Measurements from ENCODE around the gene GJD4. TPM values are rescaled to one million over a fixed set of nuclear protein-coding genes. Genes with fewer than 3 reads are reported as not detected.

GJD4 gene
- total RNA-seq, 2 donors from 2014 or later: not detected

DNA sequence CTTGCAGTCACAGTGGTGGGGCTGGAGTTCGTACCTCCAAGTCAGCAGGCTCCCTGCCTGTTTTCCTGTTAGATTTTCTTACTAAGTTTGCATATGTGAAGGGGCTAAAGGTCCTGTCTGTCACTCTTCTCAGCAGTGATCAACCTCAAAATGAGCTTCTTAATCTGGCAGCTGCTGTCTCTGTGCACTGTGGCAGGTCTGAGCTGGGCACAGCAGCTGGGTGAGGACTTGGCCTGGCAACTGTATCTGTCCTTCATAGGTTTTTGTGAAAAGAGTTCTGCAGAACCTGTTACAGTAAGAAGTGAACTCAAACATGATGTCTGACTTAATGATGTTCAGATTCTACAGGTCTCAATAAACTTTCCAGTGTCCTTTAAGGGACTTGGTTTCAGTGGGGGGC, 31.3 kb upstream of the GJD4 start:
- no peak overlapping the region for H3K27ac ChIP-seq
- H3K27me3 ChIP-seq: no peaks in the 10 kb centered on the region
- H3K36me3 ChIP-seq: peaks cover 10% of the 10 kb centered on the region
- DNase-seq: no peak
- no peak overlapping the region for H3K4me3 ChIP-seq
- intact Hi-C loops (cut with DNase I): no loop called here
- TF ChIP-seq, protein P1, sequence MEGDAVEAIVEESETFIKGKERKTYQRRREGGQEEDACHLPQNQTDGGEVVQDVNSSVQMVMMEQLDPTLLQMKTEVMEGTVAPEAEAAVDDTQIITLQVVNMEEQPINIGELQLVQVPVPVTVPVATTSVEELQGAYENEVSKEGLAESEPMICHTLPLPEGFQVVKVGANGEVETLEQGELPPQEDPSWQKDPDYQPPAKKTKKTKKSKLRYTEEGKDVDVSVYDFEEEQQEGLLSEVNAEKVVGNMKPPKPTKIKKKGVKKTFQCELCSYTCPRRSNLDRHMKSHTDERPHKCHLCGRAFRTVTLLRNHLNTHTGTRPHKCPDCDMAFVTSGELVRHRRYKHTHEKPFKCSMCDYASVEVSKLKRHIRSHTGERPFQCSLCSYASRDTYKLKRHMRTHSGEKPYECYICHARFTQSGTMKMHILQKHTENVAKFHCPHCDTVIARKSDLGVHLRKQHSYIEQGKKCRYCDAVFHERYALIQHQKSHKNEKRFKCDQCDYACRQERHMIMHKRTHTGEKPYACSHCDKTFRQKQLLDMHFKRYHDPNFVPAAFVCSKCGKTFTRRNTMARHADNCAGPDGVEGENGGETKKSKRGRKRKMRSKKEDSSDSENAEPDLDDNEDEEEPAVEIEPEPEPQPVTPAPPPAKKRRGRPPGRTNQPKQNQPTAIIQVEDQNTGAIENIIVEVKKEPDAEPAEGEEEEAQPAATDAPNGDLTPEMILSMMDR (IDR thresholded peaks at IDR 0.05): no peak
- H3K9me3 ChIP-seq: no peaks in the 10 kb centered on the region
- no peaks in the 10 kb centered on the region for H3K4me1 ChIP-seq
- no peak overlapping the region for H3K9ac ChIP-seq (ENCODE audit: low read depth in 2 of 2, low read length in 2 of 2)

DNA sequence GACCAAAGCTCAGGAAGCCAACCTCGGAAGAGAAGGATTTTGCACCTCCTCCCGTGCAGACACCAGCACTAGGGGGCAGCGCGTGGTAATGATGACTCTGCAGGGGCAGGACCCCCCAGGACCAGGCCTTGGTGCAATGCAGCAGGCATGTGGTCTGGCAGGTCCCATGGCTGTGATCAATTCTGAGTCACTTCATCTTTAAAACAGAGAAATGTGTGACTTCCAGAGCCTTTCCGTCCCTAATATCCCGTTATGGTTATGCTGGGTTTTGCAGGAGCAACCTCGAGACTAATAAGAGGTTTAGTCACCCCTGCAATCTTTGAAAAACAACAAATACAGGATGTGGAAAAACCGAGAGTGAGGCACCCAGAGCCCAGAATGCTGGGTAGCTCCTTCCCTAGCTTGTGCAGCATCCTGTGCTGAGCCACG, 30.2 kb upstream of the GJD4 start:
- no peak overlapping the region for H3K9ac ChIP-seq (ENCODE audit: low read depth in 2 of 2, low read length in 2 of 2)
- intact Hi-C loops (cut with DNase I): no loop called here
- no peaks in the 10 kb centered on the region for H3K27me3 ChIP-seq

DNA sequence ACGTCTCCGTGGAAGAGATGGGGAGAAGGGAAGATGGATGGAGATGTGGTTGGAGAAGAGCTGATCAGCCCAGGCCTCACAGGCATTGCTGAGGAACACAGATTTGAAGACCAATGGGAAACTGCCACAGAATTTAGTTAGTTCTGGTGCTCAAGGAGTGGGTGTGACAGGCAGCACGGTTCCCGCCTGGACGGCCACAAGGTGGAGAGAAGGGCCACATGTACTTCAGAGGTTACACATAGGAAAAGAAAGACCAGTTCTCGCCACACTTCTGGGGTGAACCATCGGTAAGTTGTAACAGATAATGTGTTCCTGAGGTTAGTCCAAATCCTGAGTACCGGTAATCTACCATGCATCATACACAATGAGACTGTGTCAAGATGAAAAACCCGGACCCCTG, 29.5 kb upstream of the GJD4 start:
- TF ChIP-seq, protein P1 (IDR thresholded peaks at IDR 0.05): no peak
- H3K36me3 ChIP-seq: no peaks in the 10 kb centered on the region
- no peaks in the 10 kb centered on the region for H3K27me3 ChIP-seq
- no peaks in the 10 kb centered on the region for H3K4me1 ChIP-seq
- no peak overlapping the region for H3K27ac ChIP-seq
- H3K9me3 ChIP-seq: no peaks in the 10 kb centered on the region
- DNase-seq: no peak
- H3K4me3 ChIP-seq: no peak overlapping the region
- intact Hi-C loops (cut with DNase I): no loop called here
- no peak overlapping the region for H3K9ac ChIP-seq (ENCODE audit: low read depth in 2 of 2, low read length in 2 of 2)

More for the DNA sequence above, 30.2 kb upstream of the GJD4 start:
- Histone ChIP-seq H3K27ac (no peak overlapping the region), H3K36me3 (no peaks in the 10 kb centered on the region), H3K4me3 (no peak overlapping the region), H3K4me1 (no peaks in the 10 kb centered on the region), H3K9me3 (no peaks in the 10 kb centered on the region)
- TF ChIP-seq, protein P1 (IDR thresholded peaks at IDR 0.05): no peak
- no peak for DNase-seq

DNA sequence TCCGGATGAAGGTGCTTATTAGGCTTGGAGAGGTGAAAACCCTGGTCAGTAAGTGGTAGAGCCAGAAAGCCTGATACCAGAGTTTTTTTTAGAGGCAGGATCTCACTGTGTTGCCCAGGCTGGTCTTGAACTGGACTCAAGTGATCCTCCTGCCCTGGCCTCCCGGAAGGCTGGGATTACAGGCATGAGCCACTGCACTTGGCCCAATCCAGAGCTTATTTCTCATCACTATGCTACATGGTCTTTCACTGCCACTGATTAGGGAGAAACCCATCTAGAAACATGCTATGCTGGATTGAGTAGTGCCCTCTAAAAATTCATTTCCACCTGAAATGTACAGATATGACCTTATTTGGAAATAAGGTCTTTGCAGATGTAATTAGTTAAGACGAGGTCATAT, 28.4 kb upstream of the GJD4 start:
- Histone ChIP-seq H3K36me3 (no peaks in the 10 kb centered on the region), H3K9me3 (no peaks in the 10 kb centered on the region), H3K27ac (no peak overlapping the region), H3K4me1 (no peaks in the 10 kb centered on the region), H3K9ac (ENCODE audit: low read depth in 2 of 2, low read length in 2 of 2) (no peak overlapping the region), H3K27me3 (no peaks in the 10 kb centered on the region), H3K4me3 (no peak overlapping the region)
- DNase-seq: no peak
- TF ChIP-seq, protein P1 (IDR thresholded peaks at IDR 0.05): no peak
- intact Hi-C loops (cut with DNase I): no loop called here

DNA sequence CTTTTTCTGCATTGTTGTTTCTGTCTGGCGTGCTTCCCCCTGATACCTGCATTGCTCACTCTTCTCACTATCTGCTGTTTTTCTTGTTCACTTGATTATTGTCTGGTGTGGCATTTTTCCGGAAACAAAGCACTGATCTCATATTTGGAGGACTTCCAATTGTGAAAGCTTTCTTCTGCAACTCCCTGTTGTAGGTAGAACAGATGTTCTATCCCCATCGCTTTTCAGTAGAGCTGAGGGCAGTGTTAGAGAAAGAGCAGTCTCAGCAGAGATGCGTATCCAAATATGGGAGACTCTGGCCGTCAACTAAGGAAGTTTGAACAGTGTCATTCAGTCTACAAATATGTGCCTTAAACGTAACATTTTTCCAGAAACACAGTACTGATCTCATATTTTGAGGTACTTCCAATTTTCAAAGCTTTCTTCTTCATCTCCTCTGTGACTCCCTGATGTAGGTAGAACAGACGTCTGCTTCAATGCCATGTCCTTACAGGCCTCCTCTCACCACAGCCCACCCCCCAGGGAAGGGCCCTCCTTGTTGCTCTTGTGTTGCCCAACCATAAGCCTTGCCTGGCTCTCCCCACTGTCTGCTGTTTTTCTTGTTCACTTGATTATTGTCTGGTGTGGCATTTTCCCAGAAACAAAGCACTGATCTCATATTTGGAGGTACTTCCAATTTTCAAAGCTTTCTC, 27.1 kb upstream of the GJD4 start:
- TF ChIP-seq, protein P1 (IDR thresholded peaks at IDR 0.05): no peak
- H3K9ac ChIP-seq (ENCODE audit: low read depth in 2 of 2, low read length in 2 of 2): no peak overlapping the region
- DNase-seq: no peak
- no peaks in the 10 kb centered on the region for H3K36me3 ChIP-seq
- intact Hi-C loops (cut with DNase I): no loop called here
- H3K4me3 ChIP-seq: no peak overlapping the region
- H3K9me3 ChIP-seq: no peaks in the 10 kb centered on the region
- no peaks in the 10 kb centered on the region for H3K27me3 ChIP-seq
- no peak overlapping the region for H3K27ac ChIP-seq
- no peaks in the 10 kb centered on the region for H3K4me1 ChIP-seq
